Bone marrow (tissue), 2 donors: ENCODE data around the gene NTRK3.

ENCODE experiments used
- DNase-seq, 2 donors: peaks; one replicate each; lab custom pipeline; 2025; lab: John Stamatoyannopoulos, UW

The NTRK3 gene

GRCh38 chr15:87985451-87985850 lies 271.1 kb downstream of the NTRK3 start:
- DNase-seq = no peak

GRCh38 chr15:87981969-87982368 lies 274.6 kb downstream of the NTRK3 start:
- DNase-seq = no peak

GRCh38 chr15:87977907-87978306 lies 278.6 kb downstream of the NTRK3 start:
- no peak for DNase-seq

GRCh38 chr15:87976552-87976951 lies 280.0 kb downstream of the NTRK3 start:
- no peak for DNase-seq

GRCh38 chr15:87973501-87974215 lies 282.9 kb downstream of the NTRK3 start:
- no peak for DNase-seq

- no peak for DNase-seq
These were observed 285.5 kb downstream of the NTRK3 start for GRCh38 chr15:87971076-87971475.

- DNase-seq = no peak
These were observed 288.6 kb downstream of the NTRK3 start for GRCh38 chr15:87967951-87968350.

GRCh38 chr15:87965304-87965703 lies 291.2 kb downstream of the NTRK3 start:
- no peak for DNase-seq

- DNase-seq = no peak
These were observed 294.1 kb downstream of the NTRK3 start for GRCh38 chr15:87962428-87962827.

GRCh38 chr15:87961851-87962420 lies 294.6 kb downstream of the NTRK3 start:
- no peak for DNase-seq

- no peak for DNase-seq
These were observed 296.9 kb downstream of the NTRK3 start for GRCh38 chr15:87959662-87960061.

- DNase-seq = no peak
These were observed 297.5 kb downstream of the NTRK3 start for GRCh38 chr15:87959080-87959479.

GRCh38 chr15:87955284-87955909 lies 301.1 kb downstream of the NTRK3 start:
- no peak for DNase-seq

- DNase-seq = no peak
These were observed 301.7 kb downstream of the NTRK3 start for GRCh38 chr15:87954793-87955192.

GRCh38 chr15:87952736-87953287 lies 303.7 kb downstream of the NTRK3 start:
- no peak for DNase-seq

GRCh38 chr15:87949575-87950223 lies 306.8 kb downstream of the NTRK3 start:
- no peak for DNase-seq

GRCh38 chr15:87949151-87949574 lies 307.4 kb downstream of the NTRK3 start:
- no peak for DNase-seq

- no peak for DNase-seq
These were observed 309.0 kb downstream of the NTRK3 start for GRCh38 chr15:87947560-87947959.

- DNase-seq = no peak
These were observed 311.3 kb downstream of the NTRK3 start for GRCh38 chr15:87945246-87945645.

- no peak for DNase-seq
These were observed 311.8 kb downstream of the NTRK3 start for GRCh38 chr15:87944691-87945090.

- no peak for DNase-seq
These were observed 312.5 kb downstream of the NTRK3 start for GRCh38 chr15:87944050-87944449.

GRCh38 chr15:87943626-87944025 lies 312.9 kb downstream of the NTRK3 start:
- DNase-seq = no peak

- DNase-seq = no peak
These were observed 314.2 kb downstream of the NTRK3 start for GRCh38 chr15:87942316-87942715.
